Stimulated activated CD4-positive, alpha-beta T cell treated with anti-CD3 and anti-CD28 coated beads, Interleukin-1b, Interleukin-23, amount 100 ng/mL, for 1 hour (primary cell): ENCODE measurements around the gene CFAP54.

Experiments used
- DNase-seq, 2 donors: peaks; one replicate each; pipeline ENCODE4 v3.0.0-alpha.2; 2020; ENCODE audit warnings: low read depth in 2 of 2

CFAP54 gene

GRCh38 chr12:96822641-96823040 lies 333.3 kb downstream of the CFAP54 start:
- no peak for DNase-seq

DNA sequence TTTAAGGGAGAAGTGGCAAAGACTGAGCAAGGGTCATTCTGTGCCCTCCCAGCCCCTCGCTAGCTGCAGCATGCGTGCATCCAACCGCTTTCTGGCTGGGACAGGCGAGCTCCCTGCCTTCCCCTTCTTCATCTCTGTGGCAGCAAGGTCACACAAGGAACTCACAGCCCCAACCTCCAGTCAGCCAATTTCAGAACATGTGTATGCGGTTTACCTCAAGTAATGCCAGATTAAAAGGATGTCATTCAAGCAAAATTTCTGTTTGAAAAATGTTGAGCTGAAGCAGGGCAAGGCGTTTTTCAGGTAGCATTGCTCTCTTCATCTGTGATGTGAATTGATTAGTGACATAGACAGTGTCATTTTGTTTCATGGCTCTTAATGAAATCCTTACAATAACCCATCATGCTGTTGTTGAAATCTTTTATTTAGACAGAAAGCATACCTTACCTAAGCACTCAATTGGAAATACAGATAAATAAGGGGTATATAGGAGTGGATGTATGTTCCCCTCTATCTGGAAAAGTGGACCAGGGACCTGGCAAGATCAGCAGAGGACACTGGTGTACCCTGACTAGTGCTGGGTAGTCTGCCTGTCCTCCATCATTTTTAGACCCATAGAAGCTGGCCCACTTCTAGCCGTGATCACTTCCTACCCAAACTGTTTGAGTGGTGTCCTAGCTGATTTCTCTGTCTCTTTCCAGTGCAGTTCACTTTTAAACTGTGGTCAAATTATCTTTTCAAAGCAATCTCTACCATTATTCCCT lies 334.9 kb downstream of the CFAP54 start:
- DNase-seq = no peak

- no peak for DNase-seq
Measured at GRCh38 chr12:96824838-96825236, 335.5 kb downstream of the CFAP54 start.

GRCh38 chr12:96828169-96828789 lies 338.9 kb downstream of the CFAP54 start:
- no peak for DNase-seq

DNA sequence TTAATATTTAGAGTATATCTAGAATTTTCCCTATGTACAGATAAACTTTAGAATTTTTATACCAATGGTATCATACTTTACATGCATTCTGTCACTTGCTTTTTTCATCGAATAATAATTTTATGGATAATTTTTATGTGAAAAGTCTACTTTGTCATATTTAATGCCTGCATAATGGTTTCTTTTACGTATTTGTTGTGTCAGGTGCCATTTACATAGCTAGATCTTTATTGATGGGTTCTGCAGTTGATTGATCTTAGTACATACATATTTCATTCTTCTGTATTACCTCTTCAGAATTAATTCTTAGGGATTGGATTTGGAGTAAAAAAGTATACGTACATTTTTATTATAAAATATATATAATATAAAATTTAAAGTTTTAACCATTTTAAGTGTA lies 340.0 kb downstream of the CFAP54 start:
- no peak for DNase-seq

DNA sequence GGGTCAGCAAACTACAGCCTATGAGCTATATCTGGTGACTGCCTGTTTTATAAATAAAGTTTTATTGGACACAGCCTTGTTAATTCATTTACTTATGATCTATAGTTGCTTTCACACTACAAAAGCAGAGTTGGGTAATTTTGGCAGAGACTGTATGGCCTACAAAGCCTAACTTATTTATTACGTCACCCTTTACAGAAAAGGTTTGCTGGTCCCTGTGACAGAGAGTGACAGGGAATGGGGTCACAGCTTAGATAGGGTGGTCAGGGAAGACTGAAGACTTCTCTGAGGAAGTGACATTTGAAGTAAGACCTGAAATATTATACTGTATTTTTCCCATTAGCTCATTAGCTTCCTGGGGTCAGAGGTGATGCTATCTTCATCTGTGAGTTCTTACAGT lies 342.0 kb downstream of the CFAP54 start:
- no peak for DNase-seq

DNA sequence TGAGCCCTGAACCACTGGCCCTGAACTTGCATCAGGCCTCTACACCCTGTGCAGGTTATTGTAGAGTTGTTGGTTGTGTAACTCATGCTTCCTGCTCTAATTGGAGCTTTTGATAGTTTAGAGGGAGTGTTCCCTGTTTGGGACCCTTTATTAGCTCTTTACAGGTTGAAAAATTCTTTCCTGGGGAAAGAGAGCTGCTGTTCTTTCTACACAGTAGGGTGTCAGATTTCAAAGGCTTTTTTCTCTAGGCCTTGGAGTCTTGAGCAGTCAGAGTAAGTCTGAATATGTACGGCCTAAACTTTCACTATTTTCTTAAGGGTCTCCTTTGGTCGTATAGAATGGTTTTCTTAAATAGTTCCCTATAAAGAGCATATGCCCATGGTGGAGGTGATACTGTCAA lies 356.9 kb downstream of the CFAP54 start:
- DNase-seq = no peak

- no peak for DNase-seq
Measured at GRCh38 chr12:96850676-96851075, 361.3 kb downstream of the CFAP54 start.

DNA sequence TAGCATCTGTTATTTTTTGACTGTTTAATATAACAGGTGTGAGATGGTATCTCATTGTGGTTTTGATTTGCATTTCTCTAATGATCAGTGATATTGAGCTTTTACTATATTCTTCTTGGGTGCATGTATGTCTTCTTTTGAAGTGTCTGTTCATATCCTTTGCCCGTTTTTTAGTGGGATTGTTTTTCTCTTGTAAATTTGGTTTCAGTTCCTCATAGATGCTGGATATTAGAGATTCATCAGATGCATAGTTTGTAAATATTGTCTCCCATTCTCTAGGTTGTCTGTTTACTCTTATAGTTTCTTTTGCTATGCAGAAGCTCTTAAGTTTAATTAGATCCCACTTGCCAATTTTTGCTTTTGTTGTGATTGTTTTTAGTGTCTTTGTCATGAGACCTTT lies 368.8 kb downstream of the CFAP54 start:
- no peak for DNase-seq

DNA sequence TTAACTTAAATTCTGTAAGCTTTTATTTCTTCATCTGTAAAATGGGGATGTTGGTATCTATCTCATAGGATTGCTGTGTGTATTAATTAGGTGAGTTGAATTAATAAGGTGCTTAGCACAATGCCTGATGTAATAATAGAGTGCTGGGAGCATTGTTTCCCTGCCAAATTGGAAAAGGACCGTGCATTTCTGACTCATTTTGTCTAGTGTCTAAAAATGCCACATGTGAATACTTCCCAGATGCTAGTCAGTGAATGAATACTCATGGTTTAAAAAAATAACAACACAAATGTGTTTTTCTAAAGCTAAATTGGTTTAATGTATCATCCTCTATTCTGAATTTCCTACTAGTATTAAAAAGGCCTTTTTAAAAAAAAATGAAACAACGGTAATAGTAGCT lies 372.3 kb downstream of the CFAP54 start:
- no peak for DNase-seq

- DNase-seq = no peak
Measured at GRCh38 chr12:96862326-96862725, 372.9 kb downstream of the CFAP54 start.

DNA sequence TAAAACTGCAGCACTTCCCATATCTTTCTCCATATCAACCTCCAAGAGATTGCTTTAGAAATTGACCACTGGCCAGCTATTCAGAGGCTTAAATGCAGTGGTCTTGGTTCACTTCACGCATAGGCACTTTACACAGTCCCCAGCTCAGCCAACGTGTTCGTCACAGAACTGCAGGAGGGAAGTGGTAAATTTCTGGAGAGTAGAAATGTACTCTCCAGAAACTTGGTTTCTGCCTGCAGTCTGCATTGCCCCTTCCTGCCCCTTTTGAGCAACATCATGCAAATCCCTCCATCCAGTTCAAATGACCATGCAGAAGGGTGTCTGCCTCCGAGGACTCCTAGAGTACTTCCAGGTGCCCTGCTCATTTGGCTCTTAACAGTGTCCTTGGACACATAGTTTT lies 375.0 kb downstream of the CFAP54 start:
- DNase-seq = no peak

GRCh38 chr12:96866801-96867590 lies 377.6 kb downstream of the CFAP54 start:
- DNase-seq = no peak

DNA sequence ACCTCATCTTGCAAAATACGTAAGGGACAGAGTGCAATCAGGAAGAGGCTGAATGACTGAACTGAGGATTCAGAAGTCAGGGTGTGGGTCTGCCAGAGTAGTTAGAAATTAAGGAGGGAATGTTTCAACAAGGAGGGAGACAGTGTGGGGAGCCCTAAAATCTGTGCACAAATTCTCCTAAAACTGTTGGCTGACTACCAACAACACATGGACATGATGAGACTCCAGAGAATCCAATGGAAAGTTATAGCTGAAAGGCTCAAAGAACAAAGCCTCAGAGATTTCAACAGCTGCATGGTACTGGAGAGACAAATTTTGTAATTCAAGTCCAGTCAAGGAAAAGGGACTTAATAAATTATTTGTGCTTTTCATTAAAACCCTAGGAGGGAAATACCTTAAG lies 381.6 kb downstream of the CFAP54 start:
- DNase-seq = no peak

GRCh38 chr12:96872961-96873360 lies 383.6 kb downstream of the CFAP54 start:
- DNase-seq = no peak

DNA sequence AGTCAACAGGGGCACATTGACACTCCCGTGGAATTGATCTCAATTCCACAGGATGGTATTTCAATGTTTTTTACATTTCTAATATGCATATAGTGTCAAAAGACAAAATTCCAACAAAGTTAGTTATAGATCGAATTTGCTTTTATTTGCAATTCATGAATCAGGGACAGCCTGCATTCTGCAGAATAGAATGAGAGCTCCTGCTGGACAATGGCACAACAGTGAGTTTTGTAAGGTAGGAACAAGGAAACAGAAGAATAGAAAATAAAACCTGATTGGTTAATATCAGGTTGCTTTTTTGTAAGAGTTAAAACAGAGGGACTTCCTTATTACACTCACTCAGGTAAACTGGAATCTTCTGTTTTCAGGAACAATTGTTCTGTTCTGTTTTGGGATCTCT lies 384.8 kb downstream of the CFAP54 start:
- no peak for DNase-seq

- no peak for DNase-seq
Measured at GRCh38 chr12:96876966-96877365, 387.6 kb downstream of the CFAP54 start.

- DNase-seq = no peak
Measured at GRCh38 chr12:96878704-96879103, 389.3 kb downstream of the CFAP54 start.

DNA sequence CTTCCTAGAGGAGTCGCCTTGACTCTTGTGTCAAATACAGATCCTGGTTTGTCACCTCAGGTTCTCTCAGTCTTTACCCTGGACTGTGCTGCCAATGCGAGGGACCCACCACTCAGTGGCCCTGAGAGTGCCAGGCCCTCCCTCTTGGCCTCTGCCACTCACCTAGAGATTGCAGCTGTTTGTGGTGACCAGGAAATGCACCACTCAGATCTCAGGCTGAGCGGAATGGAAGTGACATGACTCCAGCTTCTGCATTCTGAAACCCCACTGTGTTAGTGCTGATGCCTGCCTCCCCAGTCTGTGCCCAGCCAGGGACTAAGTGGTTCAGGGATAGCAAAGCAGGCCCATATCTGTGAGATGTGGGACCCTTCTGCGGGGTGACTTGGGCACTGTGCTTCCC lies 389.9 kb downstream of the CFAP54 start:
- no peak for DNase-seq

GRCh38 chr12:96880220-96880619 lies 390.8 kb downstream of the CFAP54 start:
- DNase-seq = no peak

DNA sequence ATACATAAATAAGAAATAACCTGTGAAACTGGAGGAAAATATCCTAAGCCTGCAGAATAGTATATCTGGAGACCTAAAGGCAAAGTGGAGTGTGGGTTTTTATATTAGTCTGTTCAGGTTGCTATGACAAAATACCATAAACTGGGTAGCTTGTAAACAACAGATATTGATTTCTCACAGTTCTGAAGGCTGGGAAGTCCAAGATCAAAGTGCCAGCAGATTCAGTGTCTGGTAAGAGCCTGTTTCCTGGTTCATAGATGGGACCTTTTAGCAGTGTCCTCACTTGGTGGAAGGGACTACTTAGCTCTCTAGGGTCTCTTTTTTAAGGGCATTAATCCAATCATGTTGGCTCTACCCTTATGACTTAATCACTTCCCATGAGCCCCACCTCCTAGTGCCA lies 392.2 kb downstream of the CFAP54 start:
- no peak for DNase-seq

DNA sequence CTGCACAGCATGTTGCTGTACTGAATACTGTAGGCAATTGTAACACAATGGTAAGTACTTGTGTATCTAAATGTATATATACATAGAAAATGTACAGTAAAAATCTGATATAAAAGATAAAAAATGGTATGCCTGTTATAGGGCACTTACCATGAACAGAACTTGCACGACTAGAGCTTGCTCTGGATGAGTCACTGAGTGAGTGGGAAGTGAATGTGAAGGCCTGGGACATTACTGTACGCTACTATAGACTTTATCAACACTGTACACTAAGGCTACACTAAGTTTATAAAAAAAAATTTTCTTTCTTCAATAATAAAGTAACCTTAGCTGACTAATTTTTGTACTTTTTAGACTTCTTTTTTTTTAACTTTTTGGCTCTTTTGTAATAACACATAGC lies 393.5 kb downstream of the CFAP54 start:
- DNase-seq = no peak

GRCh38 chr12:96883571-96883970 lies 394.2 kb downstream of the CFAP54 start:
- no peak for DNase-seq
